ENCODE data around the gene EOLA1. TPM values are rescaled to one million over a fixed set of nuclear protein-coding genes. Genes with fewer than 3 reads are reported as not detected.
"Not testable (repeated sequence)": the region's sequence is repeated elsewhere in the genome, so short reads cannot be mapped to it uniquely, and the experiment has no call there.

Gene EOLA1
- total RNA-seq: 15.5 and 23.1 TPM in 2 replicates

- peak; percentile 96 for DNase-seq
Observed at GRCh38 chrX:149540621-149541520, at the start of gene EOLA1. EOLA1 (plus strand) TSS chrX:149541012; CDS start chrX:149545631, 4,619 bp downstream.

DNA sequence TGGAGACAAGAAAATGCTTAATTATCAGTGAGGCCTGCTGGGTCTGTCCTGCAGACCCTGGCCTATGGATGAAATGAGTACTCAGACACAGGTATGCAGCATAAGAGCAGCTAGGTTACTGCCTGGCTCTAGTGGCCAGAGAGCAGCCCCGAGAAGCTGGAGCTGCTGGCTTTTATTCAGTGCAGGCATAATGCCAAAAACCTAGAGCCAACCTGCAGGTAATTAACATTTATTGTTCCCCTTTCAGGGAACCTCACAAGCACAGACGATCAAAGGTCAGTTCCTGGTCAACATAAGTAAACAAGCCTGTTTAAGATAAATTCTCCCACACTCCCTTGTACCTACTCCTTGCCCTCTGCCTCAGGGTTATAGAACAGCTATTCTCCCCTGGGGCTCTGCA is 49.0 kb upstream of the EOLA1 start:
- DNase-seq: peak; percentile 21

- DNase-seq: no peak
Observed at GRCh38 chrX:149493567-149494562, 46.9 kb upstream of the EOLA1 start.

DNA sequence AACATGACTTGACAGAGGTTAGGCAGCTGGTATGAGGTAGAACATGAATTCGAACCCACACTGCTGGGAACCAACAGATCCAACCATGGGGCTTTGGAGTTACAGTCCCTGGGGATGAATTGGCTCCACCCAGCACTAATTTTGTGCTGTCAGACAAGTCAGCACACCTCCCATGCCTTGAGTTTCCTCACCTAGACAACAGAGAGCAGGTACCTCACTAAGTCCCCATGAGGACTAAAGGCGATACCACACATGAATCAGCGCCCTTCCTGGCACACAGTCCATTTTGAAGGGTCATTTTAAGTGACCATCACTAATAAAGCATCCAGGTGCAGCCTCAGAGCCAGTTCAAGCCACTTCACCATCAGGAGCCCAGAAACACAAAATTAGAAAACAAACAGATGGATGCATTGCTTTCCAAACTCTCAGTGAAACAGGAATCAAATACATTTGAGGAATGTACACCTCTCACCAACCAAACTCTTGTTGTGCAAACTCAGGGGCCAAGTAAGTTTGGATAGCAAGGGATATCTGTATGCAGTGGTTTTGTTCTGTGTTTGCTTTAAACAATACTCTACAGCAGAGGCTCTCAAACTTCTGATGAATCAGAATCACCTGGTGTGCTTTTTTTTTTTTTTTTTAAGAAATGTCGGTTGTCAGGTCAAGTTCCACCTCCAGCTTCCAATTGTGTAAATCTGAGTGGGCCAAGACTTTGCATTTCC is 45.8 kb upstream of the EOLA1 start:
- no peak for DNase-seq

DNA sequence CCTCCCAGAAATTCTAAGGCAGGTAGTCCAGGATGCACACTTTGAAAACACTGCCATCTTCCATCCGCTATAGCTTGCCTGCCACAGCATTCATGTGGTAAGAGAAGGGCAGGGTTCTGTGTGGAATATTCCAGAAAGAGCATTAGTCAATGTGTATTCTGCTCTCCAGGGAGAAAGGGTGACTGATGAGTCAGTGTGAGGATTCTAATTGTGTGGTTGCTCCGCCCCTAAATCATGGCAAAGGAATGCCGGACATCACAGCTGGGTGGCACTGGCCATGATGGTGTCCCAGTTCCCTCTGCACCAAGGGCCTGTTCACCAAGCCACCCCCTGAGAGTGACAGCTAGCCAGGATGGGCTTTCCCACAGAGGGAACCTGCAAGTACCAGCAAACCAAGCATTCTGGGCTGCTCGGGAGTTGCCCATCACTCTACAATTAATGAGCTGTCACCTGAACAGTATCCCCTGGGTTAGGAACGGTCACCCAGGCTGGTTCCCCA is 45.2 kb upstream of the EOLA1 start:
- DNase-seq: peak; percentile 55

- no peak for DNase-seq
Observed at GRCh38 chrX:149497054-149497453, 43.8 kb upstream of the EOLA1 start.

DNA sequence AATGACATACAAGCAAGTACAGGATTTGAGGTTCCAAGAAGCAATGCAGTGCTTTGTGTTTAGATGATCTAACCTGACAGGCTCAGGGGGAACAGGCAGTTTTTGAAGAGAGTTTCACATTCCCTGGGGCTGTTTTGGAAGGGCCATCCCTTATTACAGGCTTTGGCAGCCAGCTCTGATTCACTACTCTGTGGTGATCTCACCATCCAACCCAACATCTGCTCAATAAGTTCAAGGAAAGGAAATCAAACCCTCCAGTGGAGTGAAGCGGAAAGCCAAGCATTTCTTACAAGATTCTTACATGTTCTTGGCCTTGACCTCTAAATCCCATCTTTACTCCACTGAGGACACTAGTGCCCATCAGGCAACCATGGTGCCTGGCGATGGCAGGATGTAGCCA is 43.2 kb upstream of the EOLA1 start:
- DNase-seq: no peak

- DNase-seq: no peak
Observed at GRCh38 chrX:149498767-149499166, 42.0 kb upstream of the EOLA1 start.

GRCh38 chrX:149499766-149500165 is 41.0 kb upstream of the EOLA1 start:
- DNase-seq: no peak

DNA sequence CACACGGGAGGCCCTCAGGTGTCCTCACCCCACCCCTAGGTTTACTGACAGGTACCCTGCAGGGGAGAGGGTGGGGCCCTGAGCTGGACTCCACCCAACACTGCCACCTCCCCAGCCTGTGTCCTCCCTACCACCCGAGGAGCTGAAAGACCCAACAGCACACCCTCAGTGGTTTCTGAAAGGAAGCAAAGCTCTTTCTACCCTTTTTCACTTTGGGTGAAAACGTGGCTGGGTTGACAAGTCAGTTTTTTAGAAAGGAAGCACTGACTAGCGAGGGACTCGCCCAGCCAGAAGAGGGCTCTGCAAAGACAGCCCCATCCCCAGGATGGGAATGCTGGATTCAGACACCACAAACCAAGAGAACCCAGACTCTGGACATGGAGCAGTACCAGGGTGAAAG is 37.9 kb upstream of the EOLA1 start:
- DNase-seq: not testable (repeated sequence)

DNA sequence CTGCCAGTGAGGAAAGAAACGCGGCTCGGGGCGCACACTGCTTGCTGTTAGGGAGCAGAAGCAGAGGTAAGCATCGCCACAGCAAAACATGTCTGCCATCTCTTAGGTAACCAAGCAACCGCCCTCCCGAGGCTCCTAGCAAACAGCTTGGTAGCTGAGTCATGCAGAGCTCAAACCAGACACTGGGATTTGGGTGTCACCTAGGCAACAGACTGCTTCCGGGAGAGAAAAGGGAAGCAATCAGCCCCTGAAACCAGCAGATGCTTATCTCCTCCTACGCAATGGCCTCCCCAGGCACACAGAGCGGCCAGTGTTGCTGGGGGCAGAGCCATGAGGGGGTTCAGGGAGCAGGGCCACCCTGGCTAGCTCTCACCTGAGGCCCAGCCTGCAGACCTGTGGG is 37.4 kb upstream of the EOLA1 start:
- peak; percentile 73 for DNase-seq

- DNase-seq: peak; percentile 28
Observed at GRCh38 chrX:149504226-149504914, 36.4 kb upstream of the EOLA1 start.

- DNase-seq: peak; percentile 87
Observed at GRCh38 chrX:149504915-149505651, 35.7 kb upstream of the EOLA1 start, which contains the start of gene IDS. IDS (minus strand) TSS chrX:149505306; CDS start chrX:149505137, 169 bp downstream.

DNA sequence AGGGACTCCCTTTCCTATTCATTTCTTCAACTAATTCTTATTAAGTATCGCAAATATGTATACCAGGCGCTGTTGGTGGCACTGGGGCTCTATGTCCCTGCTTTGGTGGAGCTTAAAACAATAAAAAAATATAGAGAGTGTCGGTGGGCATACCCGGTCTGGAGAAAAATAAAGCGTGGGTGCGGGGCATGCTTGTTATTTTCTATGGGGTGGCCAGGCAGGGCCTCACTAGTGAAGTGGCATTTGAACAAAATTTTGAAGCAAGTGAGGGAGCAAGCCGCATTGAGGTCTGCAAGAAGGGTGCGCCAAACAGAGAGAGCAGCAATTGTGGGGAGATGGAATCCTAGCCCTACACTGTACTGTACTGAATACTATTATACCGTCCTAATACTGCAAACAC is 35.1 kb upstream of the EOLA1 start:
- DNase-seq: no peak

DNA sequence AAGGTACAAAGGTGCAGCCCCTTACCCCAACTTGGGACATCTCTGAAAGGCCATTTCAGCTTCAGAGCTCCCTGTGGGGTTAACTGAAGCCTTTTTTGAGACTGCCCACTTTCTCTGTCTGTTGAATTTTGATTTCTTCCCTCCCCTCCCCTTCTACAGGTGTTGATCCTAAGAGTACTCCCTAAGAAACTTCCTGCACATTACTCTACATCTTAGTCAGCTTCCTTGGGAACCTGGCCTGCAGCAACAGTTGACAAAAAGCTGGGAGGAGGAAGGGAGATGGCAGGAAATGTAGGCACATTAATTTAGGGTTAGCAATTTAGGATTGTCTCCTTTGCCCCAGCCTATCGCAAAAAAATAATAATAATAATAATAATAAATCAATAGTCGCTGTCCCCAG is 34.5 kb upstream of the EOLA1 start:
- no peak for DNase-seq

DNA sequence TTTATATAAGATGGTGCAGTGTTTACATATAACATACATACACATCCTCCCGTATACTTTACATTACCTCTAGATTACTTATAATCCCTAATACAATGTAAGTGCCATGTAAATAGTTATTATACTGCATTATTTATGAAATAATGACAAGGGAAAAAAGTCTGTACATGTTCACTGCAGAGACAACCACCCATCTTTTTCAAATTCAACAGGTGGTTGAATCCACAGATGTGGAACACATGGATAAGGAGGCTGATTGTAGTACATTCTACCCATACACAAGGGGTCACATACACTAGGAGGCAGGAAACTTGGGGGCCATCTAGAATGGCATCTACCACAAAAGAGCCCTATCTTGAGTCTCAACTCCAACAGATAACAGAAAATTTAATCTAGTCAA is 32.3 kb upstream of the EOLA1 start:
- DNase-seq: no peak

DNA sequence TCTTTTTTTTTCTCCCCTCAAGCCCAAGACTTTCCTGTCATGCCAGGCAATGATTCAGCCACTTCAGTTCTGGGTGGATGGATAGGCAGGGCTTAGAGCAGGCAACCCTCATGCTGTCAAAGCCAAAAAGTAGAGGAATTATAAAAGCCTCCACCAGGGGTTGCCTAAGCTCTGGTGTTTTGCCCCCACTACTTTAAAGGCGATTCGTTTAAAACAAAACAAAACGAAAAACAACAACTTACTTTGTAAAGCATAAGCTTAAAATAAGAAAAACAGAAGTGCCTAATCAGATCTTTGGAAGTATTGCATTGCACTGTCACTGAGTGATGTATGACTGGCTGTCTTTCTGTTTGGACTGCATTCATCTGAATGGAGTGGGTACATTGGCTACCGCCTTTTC is 30.4 kb upstream of the EOLA1 start:
- peak; percentile 25 for DNase-seq

GRCh38 chrX:149511081-149511480 is 29.7 kb upstream of the EOLA1 start:
- no peak for DNase-seq

DNA sequence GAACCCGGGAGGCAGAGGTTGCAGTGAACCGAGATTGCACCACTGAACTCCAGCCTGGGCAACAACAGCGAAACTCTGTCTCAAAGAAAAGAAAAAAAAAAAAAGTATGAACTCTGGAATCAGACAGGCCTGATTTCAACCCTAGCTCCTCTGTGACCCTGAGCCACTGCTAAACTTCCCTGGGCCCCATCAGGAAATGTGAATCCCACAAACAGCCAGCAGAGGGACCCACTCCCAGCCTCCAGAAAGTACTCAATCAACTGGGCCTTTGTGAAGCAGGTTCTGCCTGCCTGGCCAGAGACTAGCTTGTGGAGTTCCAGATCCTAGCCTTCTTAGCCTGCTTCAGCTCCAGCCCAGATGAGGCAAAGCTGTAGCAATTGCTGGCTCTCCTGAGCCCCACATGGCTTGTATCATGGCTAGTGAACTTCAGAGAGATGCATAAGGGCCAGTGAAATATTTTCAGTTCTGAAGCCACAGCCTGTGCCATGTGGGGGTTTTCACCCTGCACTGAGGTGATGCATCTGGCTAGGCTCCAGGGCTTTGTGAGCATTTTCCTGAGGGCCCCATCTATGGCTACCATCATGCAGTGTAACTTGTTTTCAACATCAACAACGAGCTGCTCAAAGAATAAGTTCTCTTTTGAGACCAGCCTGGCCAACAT is 28.5 kb upstream of the EOLA1 start:
- DNase-seq: peak; percentile 74

GRCh38 chrX:149513825-149514428 is 26.9 kb upstream of the EOLA1 start:
- peak; percentile 36 for DNase-seq

Measured in dermis blood vessel endothelial cell (primary cell).